ENCODE results near the gene PRKAR2A. TPM values are rescaled to one million over a fixed set of nuclear protein-coding genes. Genes with fewer than 3 reads are reported as not detected.

Gene PRKAR2A
- total and polyA plus RNA-seq, 2 donors (not counting 3 experiments of a cell fraction or from before 2014, with no cell fraction given) = 8.6 to 69.9 TPM

DNA sequence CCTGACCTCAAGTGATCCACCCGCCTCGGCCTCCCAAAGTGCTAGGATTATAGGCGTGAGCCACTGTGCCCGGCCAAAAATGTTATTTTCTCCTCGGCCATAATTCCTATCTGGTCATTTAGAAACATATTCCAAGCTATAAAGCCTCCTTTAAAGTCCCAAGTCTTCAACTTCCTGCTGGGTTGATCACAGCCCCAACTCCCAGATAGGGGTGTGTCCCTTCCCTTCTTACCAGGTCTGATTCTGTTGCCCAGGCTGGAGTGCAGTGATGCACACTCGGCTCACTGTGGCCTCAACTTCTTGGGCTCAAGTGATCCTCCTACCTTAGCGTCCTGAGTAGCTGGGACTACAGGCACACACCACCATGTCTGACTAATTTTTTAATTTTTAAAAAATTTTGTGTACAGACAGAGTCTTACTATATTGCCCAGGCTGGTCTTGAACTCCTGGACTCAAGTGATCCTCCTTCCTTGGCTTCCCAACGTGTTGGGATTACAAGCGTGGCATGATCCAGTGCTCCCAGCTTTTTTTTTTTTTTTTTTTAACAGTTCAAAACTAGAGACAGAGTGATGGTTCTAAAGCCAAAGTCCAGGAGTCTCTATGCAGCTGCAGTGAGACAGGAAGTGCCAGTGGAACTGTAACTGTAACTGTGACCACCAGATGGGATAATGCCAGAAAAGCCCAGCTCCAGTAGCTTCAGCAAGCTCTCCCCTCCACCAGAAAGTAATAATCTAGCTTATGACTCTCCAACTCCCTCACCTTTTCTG lies 8.2 kb upstream of the PRKAR2A start:
- ChIA-PET POLR2A (no interaction called here), CTCF (interaction anchor here (1.0 to 1.6 kb wide), 3 partner anchors 9 to 96 kb away, joined by 3 read pairs; partner anchors contain the start of gene PRKAR2A)
- H3K4me2 ChIP-seq (ENCODE audit: insufficient read depth, low read length) = no peak overlapping the region
- no peaks in the 10 kb centered on the region for H3K4me1 ChIP-seq (ENCODE audit: control insufficient read depth, extremely low read depth, insufficient read depth, low read length)
- no peak overlapping the region for H3K4me3 ChIP-seq (replicated peaks in 1 of 3; ENCODE audit: insufficient read depth in 1 of 3, low read depth in 1 of 3, low read length in 3 of 3)
- no peaks in the 10 kb centered on the region for H3K79me2 ChIP-seq (ENCODE audit: control insufficient read depth, insufficient read depth, low read length)
- peaks cover 0 to 2% of the 10 kb centered on the region in 2 experiments for H3K36me3 ChIP-seq (ENCODE audit: control insufficient read depth in 2 of 2, extremely low read depth in 1 of 2, insufficient read depth in 2 of 2, low read length in 2 of 2)
- no peak overlapping the region for H2AFZ ChIP-seq (ENCODE audit: low read depth, low read length)
- TF ChIP-seq MYC (IDR thresholded peaks at IDR 0.05; ENCODE audit: low read depth, low read length) (no peak), JUN (IDR thresholded peaks at IDR 0.05; ENCODE audit: borderline replicate concordance, insufficient read depth, insufficient read length, low read depth) (no peak), POLR2AphosphoS5 (IDR thresholded peaks at IDR 0.05; ENCODE audit: insufficient read depth, low read depth, low read length) (no peak), EZH2 (IDR thresholded peaks at IDR 0.05; ENCODE audit: borderline replicate concordance, low read depth, low read length, severe bottlenecking) (no peak), FOS (IDR thresholded peaks at IDR 0.05; ENCODE audit: borderline replicate concordance, insufficient read depth, low read length) (no peak), GATA2 (IDR thresholded peaks at IDR 0.05; ENCODE audit: insufficient read depth, insufficient read length, low read depth, low read length) (no peak), POLR2A (IDR thresholded peaks at IDR 0.05; ENCODE audit: low read depth, low read length) (no peak)
- TF ChIP-seq, protein P1, sequence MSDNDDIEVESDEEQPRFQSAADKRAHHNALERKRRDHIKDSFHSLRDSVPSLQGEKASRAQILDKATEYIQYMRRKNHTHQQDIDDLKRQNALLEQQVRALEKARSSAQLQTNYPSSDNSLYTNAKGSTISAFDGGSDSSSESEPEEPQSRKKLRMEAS (IDR thresholded peaks at IDR 0.05; ENCODE audit: insufficient read depth, insufficient read length) = no peak
- TF ChIP-seq, protein P2, sequence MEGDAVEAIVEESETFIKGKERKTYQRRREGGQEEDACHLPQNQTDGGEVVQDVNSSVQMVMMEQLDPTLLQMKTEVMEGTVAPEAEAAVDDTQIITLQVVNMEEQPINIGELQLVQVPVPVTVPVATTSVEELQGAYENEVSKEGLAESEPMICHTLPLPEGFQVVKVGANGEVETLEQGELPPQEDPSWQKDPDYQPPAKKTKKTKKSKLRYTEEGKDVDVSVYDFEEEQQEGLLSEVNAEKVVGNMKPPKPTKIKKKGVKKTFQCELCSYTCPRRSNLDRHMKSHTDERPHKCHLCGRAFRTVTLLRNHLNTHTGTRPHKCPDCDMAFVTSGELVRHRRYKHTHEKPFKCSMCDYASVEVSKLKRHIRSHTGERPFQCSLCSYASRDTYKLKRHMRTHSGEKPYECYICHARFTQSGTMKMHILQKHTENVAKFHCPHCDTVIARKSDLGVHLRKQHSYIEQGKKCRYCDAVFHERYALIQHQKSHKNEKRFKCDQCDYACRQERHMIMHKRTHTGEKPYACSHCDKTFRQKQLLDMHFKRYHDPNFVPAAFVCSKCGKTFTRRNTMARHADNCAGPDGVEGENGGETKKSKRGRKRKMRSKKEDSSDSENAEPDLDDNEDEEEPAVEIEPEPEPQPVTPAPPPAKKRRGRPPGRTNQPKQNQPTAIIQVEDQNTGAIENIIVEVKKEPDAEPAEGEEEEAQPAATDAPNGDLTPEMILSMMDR (IDR thresholded peaks at IDR 0.05; ENCODE audit: extremely low read depth in 1 of 2, insufficient read depth in 1 of 2, low read depth in 1 of 2, low read length in 2 of 2) = no peak
- DNase-seq (ENCODE audit: low read depth, low spot score) (no peak), FAIRE-seq (peak; percentile 24)
- dilution Hi-C loops (cut with MboI; ENCODE audit: extremely low pct_ligation_motif_present, low sequenced_read_pairs) (no loop called here), intact Hi-C loops (cut with micrococcal nuclease) (loop anchor here (5.0 kb wide), 1 partner anchor 221 kb away; no protein-coding TSS in a partner anchor)
- H3K27me3 ChIP-seq (ENCODE audit: control insufficient read depth in 2 of 2, insufficient read depth in 2 of 2, low read length in 2 of 2) = no peaks in the 10 kb centered on the region
- no peak overlapping the region for H3K27ac ChIP-seq (ENCODE audit: insufficient read depth, low read depth, low read length)
- H3K9me3 ChIP-seq (replicated peaks; ENCODE audit: control insufficient read depth, insufficient read depth, low read length) = no peaks in the 10 kb centered on the region
- H4K20me1 ChIP-seq (replicated peaks; ENCODE audit: control insufficient read depth, extremely low read depth, insufficient read depth, low read length) = no peaks in the 10 kb centered on the region
- BruUV-seq (replicated peaks) = no TSS peak
- H3K9me1 ChIP-seq (replicated peaks; ENCODE audit: control insufficient read depth, extremely low read depth, insufficient read depth, low read length) = no peaks in the 10 kb centered on the region
- no peak overlapping the region for H3K9ac ChIP-seq (replicated peaks; ENCODE audit: extremely low read depth, insufficient read depth, low read length)

Data from endothelial cell of umbilical vein (primary cell).